Ureter (tissue), 1 donor: ENCODE results near the gene FAM171A1. TPM values are rescaled to one million over a fixed set of nuclear protein-coding genes. Genes with fewer than 3 reads are reported as not detected.
"Not testable (repeated sequence)": the region's sequence is repeated elsewhere in the genome, so short reads cannot be mapped to it uniquely, and the experiment has no call there.

Experiments used
- DNase-seq: peaks from one replicate; pipeline ENCODE4 v3.0.0-alpha.2; 2020; ENCODE audit warnings: low spot score
- total RNA-seq: library from RNA; stranded (reverse); gene quantifications from one replicate; pipeline ENCODE4 v1.2.4, GENCODE V29; 2023
- donor health status: DM: yes; HTN: yes; CAD: no.

The FAM171A1 gene
- total RNA-seq, 1 donor from 2014 or later: 15.9 TPM

DNA sequence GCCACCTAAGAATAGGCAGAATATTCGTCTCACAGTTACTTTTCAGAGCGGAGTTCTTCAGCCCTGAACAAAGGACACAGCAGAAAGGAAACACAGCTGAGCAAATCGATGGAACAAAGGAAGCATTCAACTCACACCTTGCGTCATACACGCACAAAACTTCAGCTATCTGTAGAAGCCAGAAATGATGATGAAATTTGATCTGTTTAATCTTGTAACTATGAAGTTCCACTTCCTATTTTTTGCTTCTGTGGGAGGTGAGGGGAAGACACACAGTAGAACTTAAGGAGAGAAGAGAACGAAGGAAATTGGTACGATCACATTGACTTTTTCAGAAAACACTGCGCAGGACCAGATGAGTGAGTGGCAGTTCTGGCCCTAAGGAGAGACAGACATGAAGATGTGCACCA is 26.2 kb downstream of the FAM171A1 start:
- DNase-seq: no peak

GRCh38 chr10:15344256-15344875 is 26.7 kb downstream of the FAM171A1 start:
- no peak for DNase-seq

GRCh38 chr10:15342970-15343369 is 28.1 kb downstream of the FAM171A1 start:
- no peak for DNase-seq

GRCh38 chr10:15341502-15342128 is 29.5 kb downstream of the FAM171A1 start:
- no peak for DNase-seq

GRCh38 chr10:15339892-15340291 is 31.2 kb downstream of the FAM171A1 start:
- DNase-seq: no peak

DNA sequence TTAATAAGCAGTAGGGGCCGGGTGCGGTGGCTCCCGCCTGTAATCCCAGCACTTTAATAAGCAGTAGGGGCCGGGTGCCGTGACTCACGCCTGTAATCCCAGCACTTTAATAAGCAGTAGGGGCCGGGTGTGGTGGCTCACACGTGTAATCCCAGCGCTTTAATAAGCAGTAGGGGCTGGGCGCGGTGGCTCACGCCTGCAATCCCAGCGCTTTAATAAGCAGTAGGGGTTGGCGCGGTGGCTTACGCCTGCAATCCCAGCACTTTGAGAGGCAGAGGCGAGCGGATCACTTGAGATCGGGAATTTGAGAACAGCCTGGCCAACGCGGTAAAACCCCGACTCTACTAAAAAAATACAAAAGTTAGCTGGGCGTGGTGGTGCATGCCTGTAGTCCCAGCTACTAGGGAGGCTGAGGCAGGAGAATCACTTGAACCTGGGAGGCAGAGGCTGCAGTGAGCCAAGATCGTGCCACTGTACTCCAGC is 33.6 kb downstream of the FAM171A1 start:
- DNase-seq: not testable (repeated sequence)

DNA sequence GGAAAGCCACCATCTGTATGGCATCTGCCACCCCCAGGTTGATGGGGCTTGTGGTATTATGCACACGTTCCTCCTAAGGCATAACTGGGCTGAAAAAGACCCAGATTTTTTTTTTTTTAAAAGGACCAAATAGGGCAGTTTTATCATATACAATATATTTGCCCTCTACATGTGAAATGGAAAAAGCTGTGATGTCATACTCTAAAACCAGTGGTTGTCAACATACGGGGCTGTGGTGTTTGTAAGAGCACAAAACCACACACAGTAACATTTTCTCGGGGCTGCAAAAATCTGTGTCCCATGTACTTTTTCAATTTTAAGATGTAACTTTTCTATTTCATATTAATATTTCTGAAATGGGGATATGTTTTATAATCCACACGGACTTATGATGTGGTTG is 34.9 kb downstream of the FAM171A1 start:
- no peak for DNase-seq

DNA sequence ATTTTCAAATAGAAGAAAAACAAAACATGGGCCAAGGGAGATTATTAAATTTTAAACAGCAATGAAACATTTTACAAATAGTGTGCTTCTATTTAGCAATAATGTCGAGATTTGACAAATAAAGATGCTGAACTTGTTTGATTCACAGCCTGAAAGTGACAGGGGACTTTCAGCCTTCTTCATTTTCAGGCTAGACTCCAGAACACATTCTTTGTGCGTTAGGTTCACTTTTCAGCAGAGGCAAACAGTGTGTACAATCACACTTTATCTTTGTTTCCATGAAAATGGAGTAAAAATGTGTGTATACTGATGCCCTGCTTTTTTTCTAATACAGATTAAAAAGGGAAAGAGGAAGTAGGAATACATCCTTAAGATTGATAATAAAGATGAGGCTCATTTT is 35.6 kb downstream of the FAM171A1 start:
- DNase-seq: no peak

GRCh38 chr10:15334650-15335323 is 36.3 kb downstream of the FAM171A1 start:
- no peak for DNase-seq

GRCh38 chr10:15333909-15334649 is 37.0 kb downstream of the FAM171A1 start:
- no peak for DNase-seq

DNA sequence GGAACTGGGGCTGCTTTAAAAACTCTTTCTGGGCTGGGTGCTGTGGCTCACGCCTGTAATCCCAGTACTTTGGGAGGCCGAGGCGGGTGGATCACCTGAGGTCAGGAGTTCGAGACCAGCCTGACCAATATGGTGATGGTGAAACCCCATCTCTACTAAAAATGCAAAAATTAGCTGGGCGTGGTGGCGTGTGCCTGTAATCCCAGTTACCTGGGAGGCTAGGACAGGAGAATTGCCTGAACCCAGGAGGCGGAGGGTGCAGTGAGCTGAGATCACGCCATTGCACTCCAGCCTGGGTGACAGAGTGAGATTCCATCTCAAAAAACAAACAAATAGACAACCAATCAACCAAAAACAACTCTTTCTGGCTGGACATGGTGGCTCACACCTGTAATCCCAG is 37.9 kb downstream of the FAM171A1 start:
- not testable (repeated sequence) for DNase-seq

DNA sequence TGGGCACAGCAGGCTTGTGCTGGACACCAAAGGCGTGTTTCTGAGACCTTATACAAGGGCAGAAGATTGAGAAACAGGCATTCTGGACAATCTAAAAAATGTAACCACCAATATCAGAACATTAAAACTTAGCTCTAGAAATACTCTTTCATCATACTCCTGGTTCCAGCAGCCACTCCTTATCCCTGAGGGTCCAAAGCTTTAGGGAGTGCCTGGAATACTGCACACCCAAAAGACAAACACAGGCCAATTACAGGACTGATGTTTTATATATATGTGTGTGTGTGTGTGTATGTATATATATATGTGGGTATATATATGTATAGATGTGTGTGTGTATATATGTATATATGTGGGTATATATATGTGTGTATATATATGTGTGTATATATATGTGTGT is 39.6 kb downstream of the FAM171A1 start:
- no peak for DNase-seq

DNA sequence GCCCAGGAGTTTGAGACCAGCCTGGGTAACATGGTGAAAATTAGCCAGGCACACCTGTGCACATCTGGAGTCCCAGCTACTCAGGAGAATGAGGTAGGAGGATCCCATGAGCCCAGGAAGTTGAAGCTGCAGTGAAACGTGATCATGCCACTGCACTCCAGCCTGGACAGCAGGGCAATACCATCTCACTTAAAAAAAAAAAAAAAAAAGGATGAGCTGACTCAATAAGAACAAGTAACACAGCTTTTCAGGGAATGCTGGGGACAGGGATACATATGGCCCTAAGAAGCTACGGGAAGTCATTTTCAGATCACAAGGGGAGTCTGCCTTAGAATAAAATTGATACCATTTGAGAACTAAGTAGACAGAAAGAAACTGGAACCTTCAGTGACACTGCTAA is 41.7 kb downstream of the FAM171A1 start:
- DNase-seq: no peak

DNA sequence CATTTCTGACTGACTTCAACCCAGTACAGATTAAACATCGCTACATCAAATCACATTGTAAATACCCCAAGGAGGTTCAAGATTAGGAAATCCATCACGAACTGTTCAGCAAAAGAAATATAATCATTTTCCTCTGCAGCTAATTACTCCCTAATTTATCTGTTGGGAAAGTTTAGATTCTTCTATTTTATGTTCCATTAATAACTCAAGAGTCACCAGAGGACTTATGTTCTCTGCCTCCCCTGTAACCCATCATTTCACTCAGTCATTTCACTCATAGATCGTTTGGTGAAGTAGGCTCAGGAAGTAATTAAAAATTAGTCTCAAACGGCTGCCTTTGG is 45.2 kb downstream of the FAM171A1 start:
- DNase-seq: no peak

DNA sequence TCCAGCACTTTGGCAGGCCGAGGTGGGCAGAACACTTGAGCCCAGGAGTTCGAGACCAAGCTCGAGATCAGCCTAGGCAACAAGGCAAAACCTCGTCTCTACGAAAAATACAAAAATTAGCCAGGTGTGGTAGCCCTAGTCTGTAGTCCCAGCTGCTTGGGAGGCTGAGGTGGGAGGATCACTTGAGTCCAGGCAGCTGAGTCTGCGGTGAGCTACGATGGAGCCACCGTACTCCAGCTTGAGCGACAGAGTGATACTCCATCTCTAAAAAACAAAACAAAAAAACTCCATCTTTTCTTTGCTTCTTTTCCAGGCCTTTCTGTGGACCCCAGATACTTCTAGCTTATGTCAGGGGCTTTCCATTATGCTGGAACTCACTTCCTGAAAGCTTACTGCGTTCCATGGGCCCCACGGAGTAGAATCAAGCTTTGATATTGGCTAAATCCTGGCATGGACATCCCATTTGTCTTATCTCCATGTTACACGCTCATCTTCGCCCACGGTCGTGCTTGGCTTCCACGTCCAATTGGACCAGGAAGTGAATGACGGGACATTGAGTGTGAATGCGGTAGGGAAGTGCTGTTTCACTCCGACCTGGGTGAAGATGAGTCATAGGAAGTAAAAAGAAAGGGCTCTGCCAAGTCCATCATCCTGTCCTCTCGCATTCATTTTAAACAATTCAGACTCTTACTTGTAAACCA is 45.7 kb downstream of the FAM171A1 start:
- no peak for DNase-seq

GRCh38 chr10:15324611-15325010 is 46.5 kb downstream of the FAM171A1 start:
- no peak for DNase-seq

- no peak for DNase-seq
These were observed 47.0 kb downstream of the FAM171A1 start for GRCh38 chr10:15324113-15324512.

- no peak for DNase-seq
These were observed 48.7 kb downstream of the FAM171A1 start for GRCh38 chr10:15322356-15322755.

GRCh38 chr10:15321431-15322341 is 49.4 kb downstream of the FAM171A1 start:
- DNase-seq: no peak

DNA sequence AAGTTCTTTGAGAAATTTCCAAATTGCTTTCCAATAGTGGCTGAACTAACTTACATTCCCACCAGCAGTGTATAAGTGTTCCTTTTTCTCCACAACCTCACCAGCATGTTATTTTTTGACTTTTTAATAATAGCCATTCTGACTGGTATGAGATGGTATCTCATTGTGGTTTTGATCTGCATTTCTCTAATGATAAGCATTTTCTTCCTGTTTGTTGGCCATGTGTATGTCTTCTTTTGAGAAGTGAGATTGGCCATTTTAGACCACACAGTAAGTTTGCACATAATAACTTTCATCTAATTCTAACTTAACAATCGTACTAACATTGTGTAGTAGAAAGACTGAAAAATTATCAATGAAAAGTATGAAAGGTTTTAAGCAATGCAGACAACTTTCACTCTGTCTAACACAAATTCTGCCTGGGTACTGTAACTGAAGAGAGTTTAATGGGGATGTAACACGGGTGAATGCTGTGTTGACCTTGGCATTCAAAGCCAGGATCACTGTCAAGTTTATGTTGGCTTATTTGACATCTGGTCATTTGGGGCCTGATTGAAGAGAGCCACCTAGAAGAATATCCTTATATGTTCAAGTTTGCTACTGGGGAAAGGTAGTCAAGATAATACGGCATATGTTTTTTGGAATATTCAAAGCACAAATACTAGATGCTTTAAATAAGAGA is 50.4 kb downstream of the FAM171A1 start:
- no peak for DNase-seq
